Measurements from ENCODE around the gene GDPD4. TPM values are rescaled to one million over a fixed set of nuclear protein-coding genes. Genes with fewer than 3 reads are reported as not detected.

GDPD4 gene
- total RNA-seq, 1 experiment from 2014 or later: not detected

GRCh38 chr11:77209663-77210062 is 91.8 kb downstream of the GDPD4 start:
- H3K4me2 ChIP-seq (ENCODE audit: low read length): no peak overlapping the region
- intact Hi-C loops (cut with micrococcal nuclease): no loop called here
- DNase-seq (ENCODE audit: low read depth, low spot score) (no peak), ATAC-seq (no peak)
- ChIA-PET POLR2A (no interaction called here), RAD21 (ENCODE audit: low non-redundant PET in 1 of 2, low total read pairs in 2 of 2, uncharacterized antibody in 2 of 2, unreplicated experiment in 2 of 2) (no interaction called here), CTCF (no interaction called here)
- no peaks in the 10 kb centered on the region for H3K36me3 ChIP-seq (ENCODE audit: control insufficient read depth in 1 of 2, insufficient read depth in 2 of 2, low read length in 2 of 2)
- BruUV-seq (replicated peaks): no TSS peak
- no peak overlapping the region for H3K4me3 ChIP-seq (replicated peaks in 1 of 2; ENCODE audit: low read depth in 1 of 2, low read length in 2 of 2)
- H2AFZ ChIP-seq (ENCODE audit: low read depth, low read length, poor library complexity, severe bottlenecking): no peak overlapping the region
- no peaks in the 10 kb centered on the region for H3K9me3 ChIP-seq (ENCODE audit: control insufficient read depth in 1 of 2, insufficient read depth in 1 of 2, low read depth in 1 of 2, low read length in 2 of 2)
- H3K79me2 ChIP-seq (ENCODE audit: insufficient read depth, low read length): no peaks in the 10 kb centered on the region
- no peaks in the 10 kb centered on the region for H3K9me2 ChIP-seq (ENCODE audit: insufficient read depth)
- H3K27ac ChIP-seq (ENCODE audit: low read depth, low read length): no peak overlapping the region
- H3K4me1 ChIP-seq (ENCODE audit: control insufficient read depth in 1 of 2, insufficient read depth in 2 of 2, low read length in 2 of 2): no peaks in the 10 kb centered on the region
- TF ChIP-seq ZNF274 (IDR thresholded peaks at IDR 0.05; ENCODE audit: low read depth, low read length): no peak
- TF ChIP-seq POLR2A (IDR thresholded peaks at IDR 0.05; ENCODE audit: borderline replicate concordance, extremely low read depth, insufficient read depth, insufficient read length): no peak
- TF ChIP-seq CTCF (IDR thresholded peaks at IDR 0.05 in 2 of 3, conservative IDR thresholded peaks at IDR 0.05 in 1 of 3; ENCODE audit: borderline replicate concordance in 1 of 3, insufficient read depth in 1 of 3, low read depth in 2 of 3, low read length in 2 of 3): no peak
- TF ChIP-seq TCF7L2 (IDR thresholded peaks at IDR 0.05; ENCODE audit: borderline replicate concordance, extremely low read depth, insufficient read depth, insufficient read length): no peak
- no peak for TF ChIP-seq CBX3 (IDR thresholded peaks at IDR 0.05; ENCODE audit: low read depth)
- TF ChIP-seq ATF3 (IDR thresholded peaks at IDR 0.05): no peak
- no peak for TF ChIP-seq CEBPB (IDR thresholded peaks at IDR 0.05; ENCODE audit: low read depth)
- TF ChIP-seq EZH2phosphoT487 (IDR thresholded peaks at IDR 0.05; ENCODE audit: borderline replicate concordance): no peak
- TF ChIP-seq EGR1 (IDR thresholded peaks at IDR 0.05; ENCODE audit: low read depth): no peak
- TF ChIP-seq MAX (IDR thresholded peaks at IDR 0.05): no peak
- TF ChIP-seq SRF (IDR thresholded peaks at IDR 0.05; ENCODE audit: low read depth): no peak
- TF ChIP-seq EZH2 (IDR thresholded peaks at IDR 0.05): no peak
- H3K9ac ChIP-seq (ENCODE audit: low read length): no peak overlapping the region
- H3K27me3 ChIP-seq (ENCODE audit: insufficient read depth, low read length): no peaks in the 10 kb centered on the region
- no peaks in the 10 kb centered on the region for H4K20me1 ChIP-seq (ENCODE audit: insufficient read depth)
